SK-N-MC (cell line): ENCODE results near the gene ATP6V0A4.

ENCODE experiments used
- DNase-seq: peaks from one replicate; pipeline ENCODE4 v3.0.0-alpha.2; 2011; ENCODE audit warnings: low read depth, low spot score
- H3K27ac ChIP-seq: fragments of 200-600 bp; sonication (generic); 2 replicates; pipeline ENCODE4 v1.5.1; 2016; ENCODE audit warnings: mixed run types
- H3K36me3 ChIP-seq: fragments of 200-600 bp; sonication (generic); 2 replicates; pipeline ENCODE4 v1.6.1; 2017; ENCODE audit warnings: antibody characterized with exemption, low read length, mixed read lengths; ENCODE audit not compliant: insufficient read depth
- H3K4me3 ChIP-seq: fragments of 200-600 bp; sonication (generic); 2 replicates; pipeline ENCODE4 v1.5.1; 2016
- H3K9ac ChIP-seq: fragments of 200-600 bp; sonication (generic); 2 replicates; pipeline ENCODE4 v1.8.0; 2017; ENCODE audit warnings: mixed run types, mixed read lengths; ENCODE audit not compliant: insufficient read length
- H3K9me3 ChIP-seq: fragments of 200-600 bp; sonication (generic); 2 replicates; pipeline ENCODE4 v1.6.1; 2017; ENCODE audit warnings: low read depth, mild to moderate bottlenecking, antibody characterized with exemption, low read length, moderate library complexity, mixed read lengths
- EZH2 ChIP-seq: fragments of 200-600 bp; sonication (generic); IDR thresholded peaks from one replicate; pipeline ENCODE4 v1.6.1; 2017; ENCODE audit warnings: antibody characterized with exemption
- FOXP2 ChIP-seq: optimal IDR thresholded peaks from 2 replicates; pipeline ENCODE3; 2011; ENCODE audit warnings: mild to moderate bottlenecking, moderate library complexity; ENCODE audit not compliant: insufficient read depth; ENCODE audit errors: extremely low read length, control extremely low read depth
- POLR2AphosphoS5 ChIP-seq: IDR thresholded peaks from 2 replicates; pipeline ENCODE4 v1.6.1; 2012; ENCODE audit warnings: mild to moderate bottlenecking, low read depth, low read length, borderline replicate concordance

The ATP6V0A4 gene

DNA sequence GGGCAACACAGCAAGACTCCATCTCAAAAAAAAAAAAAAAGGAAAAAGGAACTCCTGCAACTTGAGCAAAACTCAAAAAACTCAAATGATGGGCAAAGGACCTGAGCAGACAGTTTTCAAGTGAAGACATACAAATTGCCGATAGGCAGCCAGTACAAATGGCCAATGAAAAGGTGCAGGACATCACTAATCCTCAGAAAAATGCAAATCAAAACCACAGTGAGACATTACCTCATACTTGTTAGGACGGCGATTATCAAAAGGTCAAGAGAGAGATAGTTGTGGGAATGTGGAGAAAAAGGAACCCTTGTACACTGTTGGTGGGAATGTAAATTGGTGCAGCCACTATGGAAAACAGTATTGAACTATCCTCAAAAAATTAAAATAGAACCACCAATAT lies 113.7 kb downstream of the ATP6V0A4 start:
- TF ChIP-seq POLR2AphosphoS5 (no peak), FOXP2 (no peak), EZH2 (no peak)
- Histone ChIP-seq H3K9ac (no peak overlapping the region), H3K36me3 (no peaks in the 10 kb centered on the region), H3K9me3 (no peaks in the 10 kb centered on the region), H3K4me3 (no peak overlapping the region), H3K27ac (no peak overlapping the region)
- DNase-seq = no peak

DNA sequence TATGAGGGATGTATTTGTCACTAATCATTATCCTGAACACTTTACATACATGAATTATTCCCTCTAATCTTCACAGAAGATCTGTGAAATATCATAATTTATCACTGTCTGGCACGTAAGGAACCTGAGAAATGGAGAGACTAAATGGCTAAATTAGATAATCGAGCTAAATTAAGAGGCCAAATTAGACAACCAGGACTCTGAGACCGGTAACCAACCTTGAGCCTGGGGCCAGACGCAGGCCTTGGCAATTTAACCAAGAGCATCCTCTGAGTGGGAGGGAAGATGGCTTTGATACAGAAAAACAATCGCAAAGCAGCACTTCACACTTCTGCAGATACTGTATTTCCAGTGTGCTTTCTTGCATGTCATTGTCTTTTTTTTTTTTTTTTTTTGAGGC lies 118.2 kb downstream of the ATP6V0A4 start:
- TF ChIP-seq FOXP2 (no peak), EZH2 (no peak), POLR2AphosphoS5 (no peak)

GRCh38 chr7:138670594-138670993 lies 127.4 kb downstream of the ATP6V0A4 start:
- no peak overlapping the region for H3K9ac ChIP-seq
- no peak for DNase-seq
- no peak overlapping the region for H3K27ac ChIP-seq
- H3K9me3 ChIP-seq = no peaks in the 10 kb centered on the region
- no peak overlapping the region for H3K4me3 ChIP-seq
- H3K36me3 ChIP-seq = no peaks in the 10 kb centered on the region
- TF ChIP-seq POLR2AphosphoS5 (no peak), EZH2 (no peak), FOXP2 (no peak)

More for the DNA sequence above, 118.2 kb downstream of the ATP6V0A4 start:
- DNase-seq = no peak
- Histone ChIP-seq H3K27ac (no peak overlapping the region), H3K9ac (no peak overlapping the region), H3K36me3 (no peaks in the 10 kb centered on the region), H3K9me3 (no peaks in the 10 kb centered on the region), H3K4me3 (no peak overlapping the region)

DNA sequence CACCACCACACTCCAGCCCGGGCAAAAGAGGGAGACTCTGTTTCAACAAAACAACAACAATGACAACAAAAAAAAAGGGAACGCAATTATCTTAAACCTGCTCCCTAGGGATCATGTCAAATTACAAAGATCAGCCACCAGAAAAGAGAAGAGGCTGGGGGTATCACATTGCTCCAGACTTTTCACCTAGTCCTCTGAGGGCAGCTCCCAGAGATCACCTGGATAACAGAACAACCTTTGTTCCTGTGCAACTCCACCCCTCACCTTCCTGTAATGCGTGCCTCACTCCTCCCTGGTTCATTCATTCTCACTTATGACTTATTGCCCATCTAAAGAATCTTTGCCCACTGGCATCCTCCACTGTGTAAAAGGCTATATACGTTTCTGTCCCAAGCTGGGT lies 128.6 kb downstream of the ATP6V0A4 start:
- no peak for DNase-seq
- TF ChIP-seq POLR2AphosphoS5 (no peak), FOXP2 (no peak), EZH2 (no peak)
- no peaks in the 10 kb centered on the region for H3K36me3 ChIP-seq
- no peaks in the 10 kb centered on the region for H3K9me3 ChIP-seq
- H3K4me3 ChIP-seq = no peak overlapping the region
- no peak overlapping the region for H3K27ac ChIP-seq
- H3K9ac ChIP-seq = no peak overlapping the region

DNA sequence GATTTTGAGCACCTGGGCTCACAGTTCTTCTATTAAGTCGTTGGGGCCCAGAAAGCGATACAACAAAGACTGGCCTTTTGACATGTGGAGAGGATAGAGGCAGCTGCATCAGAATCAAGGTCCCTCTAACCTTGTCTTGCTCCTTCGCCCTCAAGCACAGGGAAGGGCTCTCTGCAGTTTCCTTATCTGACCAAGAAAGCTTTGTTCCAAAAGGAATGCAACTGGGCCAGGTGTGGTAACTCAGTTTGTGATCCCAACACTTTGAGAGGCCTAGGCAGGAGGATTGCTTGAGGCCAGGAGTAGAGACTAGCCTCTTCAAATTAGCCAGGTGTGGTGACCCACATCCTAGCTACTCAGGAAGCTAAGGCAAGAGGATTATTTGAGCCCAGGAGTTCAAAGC lies 129.1 kb downstream of the ATP6V0A4 start:
- no peak for DNase-seq
- Histone ChIP-seq H3K9ac (no peak overlapping the region), H3K36me3 (no peaks in the 10 kb centered on the region), H3K27ac (no peak overlapping the region), H3K4me3 (no peak overlapping the region), H3K9me3 (no peaks in the 10 kb centered on the region)
- TF ChIP-seq POLR2AphosphoS5 = no peak
- no peak for TF ChIP-seq EZH2
- TF ChIP-seq FOXP2 = no peak

DNA sequence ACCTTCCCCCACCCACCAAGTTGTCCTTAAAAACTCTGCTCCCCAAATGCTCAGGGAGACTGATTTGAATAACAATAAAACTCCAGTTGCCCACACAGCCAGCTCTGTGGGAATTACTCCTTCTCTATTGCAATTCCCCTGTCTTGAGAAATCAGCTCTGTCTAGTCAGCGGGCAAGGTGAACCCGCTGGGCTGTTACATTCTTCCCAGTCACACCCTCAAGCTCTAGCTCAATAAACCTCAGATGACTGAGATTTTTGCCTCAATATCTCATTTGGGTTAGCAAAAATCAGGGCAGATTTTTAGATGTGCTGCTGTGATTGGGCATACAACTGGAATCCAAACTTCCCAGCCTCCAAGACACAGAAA lies 129.8 kb downstream of the ATP6V0A4 start:
- Histone ChIP-seq H3K4me3 (no peak overlapping the region), H3K9me3 (no peaks in the 10 kb centered on the region), H3K36me3 (no peaks in the 10 kb centered on the region), H3K27ac (no peak overlapping the region), H3K9ac (no peak overlapping the region)
- TF ChIP-seq EZH2 = no peak
- no peak for DNase-seq

GRCh38 chr7:138667535-138668228 lies 130.3 kb downstream of the ATP6V0A4 start:
- no peak for DNase-seq
- TF ChIP-seq FOXP2 (no peak), POLR2AphosphoS5 (no peak), EZH2 (no peak)
- Histone ChIP-seq H3K36me3 (no peaks in the 10 kb centered on the region), H3K9ac (no peak overlapping the region), H3K4me3 (no peak overlapping the region), H3K9me3 (no peaks in the 10 kb centered on the region), H3K27ac (no peak overlapping the region)

GRCh38 chr7:138666385-138666784 lies 131.6 kb downstream of the ATP6V0A4 start:
- no peak for TF ChIP-seq FOXP2
- no peak for TF ChIP-seq POLR2AphosphoS5
- no peak for TF ChIP-seq EZH2
- DNase-seq = no peak
- H3K27ac ChIP-seq = no peak overlapping the region

GRCh38 chr7:138665669-138666140 lies 132.3 kb downstream of the ATP6V0A4 start:
- Histone ChIP-seq H3K27ac (no peak overlapping the region), H3K9ac (no peak overlapping the region), H3K36me3 (no peaks in the 10 kb centered on the region), H3K4me3 (no peak overlapping the region), H3K9me3 (no peaks in the 10 kb centered on the region)
- no peak for TF ChIP-seq POLR2AphosphoS5
- no peak for TF ChIP-seq FOXP2
- no peak for TF ChIP-seq EZH2
- DNase-seq = no peak

More at GRCh38 chr7:138666385-138666784, 131.6 kb downstream of the ATP6V0A4 start:
- Histone ChIP-seq H3K36me3 (no peaks in the 10 kb centered on the region), H3K4me3 (no peak overlapping the region), H3K9me3 (no peaks in the 10 kb centered on the region), H3K9ac (no peak overlapping the region)
